Keratinocyte (primary cell): ENCODE results near the gene CCDC38. TPM values are rescaled to one million over a fixed set of nuclear protein-coding genes. Genes with fewer than 3 reads are reported as not detected.

ENCODE experiments used
- DNase-seq: peaks from one replicate; pipeline ENCODE4 v3.0.0-alpha.2; 2011; ENCODE audit warnings: low read depth, missing footprints, low spot score
- FAIRE-seq: peaks from 2 replicates; lab custom pipeline; 2011; peaks lifted over from hg19 to GRCh38; lab: Jason Lieb, UNC
- H2AFZ ChIP-seq: 2 replicates; pipeline ENCODE4 v1.6.0; 2012; ENCODE audit warnings: low read length, control low read depth, inconsistent platforms; ENCODE audit not compliant: control insufficient read depth
- H3K27ac ChIP-seq: 2 replicates; pipeline ENCODE4 v1.5.1; 2011; ENCODE audit warnings: low read length; ENCODE audit not compliant: control insufficient read depth, insufficient read depth
- H3K27me3 ChIP-seq: 3 replicates; pipeline ENCODE4 v1.6.0; 2011; ENCODE audit warnings: low read length; ENCODE audit not compliant: control insufficient read depth, insufficient read depth; ENCODE audit errors: extremely low read depth
- H3K36me3 ChIP-seq, 2 experiments: 2 replicates in 1 of 2; 3 replicates in 1 of 2; pipeline ENCODE4 v1.5.1; 2011; ENCODE audit warnings: low read length in 2 of 2, mild to moderate bottlenecking in 1 of 2; ENCODE audit not compliant: control insufficient read depth in 2 of 2, insufficient read depth in 2 of 2; ENCODE audit errors: extremely low read depth in 1 of 2
- H3K4me1 ChIP-seq: 3 replicates; pipeline ENCODE4 v1.5.1; 2011; ENCODE audit warnings: low read length; ENCODE audit not compliant: control insufficient read depth, insufficient read depth; ENCODE audit errors: extremely low read depth
- H3K4me2 ChIP-seq: 3 replicates; pipeline ENCODE4 v1.6.0; 2011; ENCODE audit warnings: low read depth, low read length; ENCODE audit not compliant: control insufficient read depth, insufficient read depth; ENCODE audit errors: extremely low read depth
- H3K4me3 ChIP-seq, 3 experiments: fragments of 200-600 bp in 1 of 3; sonication (generic) in 1 of 3; 2 replicates in 2 of 3; 3 replicates in 1 of 3; pipeline ENCODE4 v1.5.1; 2011 to 2016; ENCODE audit warnings: low read length in 3 of 3, mild to moderate bottlenecking in 3 of 3, control low read depth in 2 of 3, inconsistent platforms in 1 of 3, low read depth in 1 of 3, mixed read lengths in 1 of 3, mixed run types in 1 of 3, moderate library complexity in 1 of 3; ENCODE audit not compliant: control insufficient read depth in 2 of 3, insufficient read depth in 2 of 3; ENCODE audit errors: extremely low read depth in 1 of 3
- H3K79me2 ChIP-seq: 2 replicates; pipeline ENCODE4 v1.6.0; 2012; ENCODE audit warnings: low read length; ENCODE audit not compliant: control insufficient read depth, insufficient read depth
- H3K9ac ChIP-seq: 3 replicates; pipeline ENCODE4 v1.6.0; 2011; ENCODE audit warnings: low read length; ENCODE audit not compliant: control insufficient read depth, insufficient read depth; ENCODE audit errors: extremely low read depth
- H3K9me1 ChIP-seq: 3 replicates; pipeline ENCODE4 v1.6.0; 2011; ENCODE audit warnings: low read length; ENCODE audit not compliant: control insufficient read depth, insufficient read depth; ENCODE audit errors: extremely low read depth
- H3K9me3 ChIP-seq: 2 replicates; pipeline ENCODE4 v1.5.1; 2012; ENCODE audit warnings: low read depth, low read length; ENCODE audit not compliant: control insufficient read depth
- H4K20me1 ChIP-seq: 3 replicates; pipeline ENCODE4 v1.6.0; 2011; ENCODE audit warnings: low read length; ENCODE audit not compliant: control insufficient read depth, insufficient read depth; ENCODE audit errors: extremely low read depth
- CTCF ChIP-seq, 3 experiments: IDR thresholded peaks in 1 of 3; conservative IDR thresholded peaks in 1 of 3; optimal IDR thresholded peaks in 1 of 3; 2 replicates in 2 of 3; 3 replicates in 1 of 3; pipeline versions ENCODE3 to v1.5.1; 2011; ENCODE audit warnings: low read length in 3 of 3, mild to moderate bottlenecking in 3 of 3, moderate library complexity in 2 of 3, control low read depth in 1 of 3, inconsistent platforms in 1 of 3; ENCODE audit not compliant: insufficient read depth in 2 of 3; ENCODE audit errors: extremely low read depth in 1 of 3
- EZH2 ChIP-seq: IDR thresholded peaks from one replicate; pipeline ENCODE4 v1.6.1; 2012; ENCODE audit warnings: inconsistent platforms, mild to moderate bottlenecking, low read length, moderate library complexity
- dilution Hi-C: fragments of 300-500 bp; cut with MboI; formaldehyde crosslinking; loops from one replicate; pipeline ENCODE4 v1.7.0; 2020; ENCODE audit warnings: low sequenced_read_pairs; ENCODE audit not compliant: extremely low pct_ligation_motif_present
- polyA plus RNA-seq, 5 experiments: library from polyadenylated mRNA; depleted of rRNA in 3 of 5; stranded (reverse) in 3 of 5; stranded (forward) in 1 of 5; unstranded in 1 of 5; fragments of >200 nt; gene quantifications; 1 replicate in 1 of 5; 2 replicates in 3 of 5; 3 replicates in 1 of 5; pipeline versions ENCODE4 v1.2.1 to v1.2.3, GENCODE V29; 2011 to 2012; ENCODE audit warnings: missing spikeins in 2 of 5, low read depth in 1 of 5, low replicate concordance in 1 of 5

Gene CCDC38
- polyA plus RNA-seq, 1 donor (not counting 4 experiments of a cell fraction or from before 2014, with no cell fraction given) = 0.04 TPM

- dilution Hi-C loops = no loop called here
- Histone ChIP-seq H3K27me3 (no peaks in the 10 kb centered on the region), H3K79me2 (no peaks in the 10 kb centered on the region), H3K4me1 (no peaks in the 10 kb centered on the region), H4K20me1 (no peaks in the 10 kb centered on the region), H3K36me3 (no peaks in the 10 kb centered on the region), H2AFZ (no peak overlapping the region), H3K9me3 (no peaks in the 10 kb centered on the region), H3K4me2 (no peak overlapping the region), H3K9ac (no peak overlapping the region), H3K27ac (no peak overlapping the region), H3K9me1 (no peaks in the 10 kb centered on the region), H3K4me3 (no peak overlapping the region)
- TF ChIP-seq EZH2 (no peak), CTCF (optimal IDR thresholded peaks at IDR 0.05 in 1 of 3, IDR thresholded peaks at IDR 0.05 in 1 of 3, conservative IDR thresholded peaks at IDR 0.05 in 1 of 3; ENCODE audit: extremely low read depth in 1 of 3, insufficient read depth in 2 of 3, low read length in 3 of 3) (no peak)
- DNase-seq (no peak), FAIRE-seq (no peak)
Observed at GRCh38 chr12:95986635-95987570, 44.5 kb upstream of the CCDC38 start.

DNA sequence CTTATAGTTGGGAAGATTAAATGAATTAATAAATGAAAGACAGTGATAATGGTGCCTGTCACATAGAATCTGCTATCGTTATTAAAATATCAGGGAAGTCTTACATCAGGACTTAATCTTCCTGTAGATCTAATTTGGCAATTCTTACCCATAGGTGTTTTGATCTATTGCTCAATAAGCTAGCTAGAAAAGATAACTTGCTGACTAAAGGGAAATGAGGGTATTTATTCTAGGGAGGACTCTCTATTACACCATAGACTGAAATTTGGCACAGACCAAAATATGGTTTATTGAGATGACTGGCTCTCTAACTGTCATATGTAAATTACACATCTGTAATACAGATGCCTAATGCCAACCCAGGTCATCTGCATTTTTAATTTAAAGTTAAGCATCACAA is 42.3 kb upstream of the CCDC38 start:
- Histone ChIP-seq H3K9ac (no peak overlapping the region), H2AFZ (no peak overlapping the region), H3K27me3 (no peaks in the 10 kb centered on the region), H4K20me1 (no peaks in the 10 kb centered on the region), H3K36me3 (no peaks in the 10 kb centered on the region), H3K27ac (no peak overlapping the region), H3K4me3 (no peak overlapping the region), H3K9me1 (no peaks in the 10 kb centered on the region), H3K79me2 (no peaks in the 10 kb centered on the region), H3K4me1 (no peaks in the 10 kb centered on the region), H3K4me2 (no peak overlapping the region), H3K9me3 (no peaks in the 10 kb centered on the region)
- TF ChIP-seq EZH2 = no peak
- no peak for FAIRE-seq
- dilution Hi-C loops = no loop called here
- no peak for DNase-seq
